Thyroid gland (tissue), 4 donors: ENCODE measurements around the gene IRF2BPL.

Source experiments
- POLR2A ChIP-seq, 2 donors: fragments of 450-650 bp; IDR thresholded peaks; one replicate each; pipeline ENCODE4 v1.6.1; 2017; ENCODE audit warnings: antibody characterized with exemption in 2 of 2, mild to moderate bottlenecking in 2 of 2, moderate library complexity in 1 of 2
- TF ChIP-seq, protein P1 (sequence below), 6 experiments: fragments of 200-600 bp in 3 of 6; fragments of 450-650 bp in 3 of 6; sonication (generic) in 3 of 6; IDR thresholded peaks; one replicate each; pipeline ENCODE4 v1.5.1; 2016 to 2019; ENCODE audit warnings: antibody characterized with exemption in 6 of 6, mild to moderate bottlenecking in 2 of 6, inconsistent platforms in 1 of 6, moderate library complexity in 1 of 6

DNA sequence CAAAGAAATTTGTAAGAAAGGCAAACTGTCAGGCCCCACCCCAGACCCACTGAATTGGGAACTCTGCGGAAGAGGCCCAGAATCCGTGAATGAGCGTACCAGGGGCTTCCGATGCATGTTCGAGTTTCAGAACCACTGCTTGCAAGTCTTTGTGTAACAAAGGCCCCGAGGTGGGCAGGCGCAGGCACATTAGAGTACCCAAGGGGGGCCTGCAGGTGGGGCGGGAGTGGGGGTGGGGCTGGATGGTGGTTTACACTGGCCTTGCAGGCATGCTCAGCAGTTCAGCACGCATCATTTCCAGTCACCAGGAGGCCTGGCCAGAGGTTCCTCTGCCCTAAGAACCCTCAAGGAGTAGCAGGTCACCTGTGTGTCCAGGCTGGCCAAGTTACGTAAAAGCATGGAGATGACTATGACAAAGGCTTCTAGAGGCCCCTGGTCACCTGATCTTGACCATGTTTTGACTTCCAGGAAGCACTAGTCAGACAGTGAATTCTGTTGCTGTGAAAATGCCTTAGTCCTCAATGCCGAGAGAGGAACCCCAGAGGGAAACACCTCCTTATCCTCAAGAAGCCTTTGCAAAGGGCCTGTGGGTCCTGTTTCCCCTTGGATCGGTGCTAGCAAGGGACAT, 33.2 kb upstream of the IRF2BPL start:
- TF ChIP-seq, protein P1, sequence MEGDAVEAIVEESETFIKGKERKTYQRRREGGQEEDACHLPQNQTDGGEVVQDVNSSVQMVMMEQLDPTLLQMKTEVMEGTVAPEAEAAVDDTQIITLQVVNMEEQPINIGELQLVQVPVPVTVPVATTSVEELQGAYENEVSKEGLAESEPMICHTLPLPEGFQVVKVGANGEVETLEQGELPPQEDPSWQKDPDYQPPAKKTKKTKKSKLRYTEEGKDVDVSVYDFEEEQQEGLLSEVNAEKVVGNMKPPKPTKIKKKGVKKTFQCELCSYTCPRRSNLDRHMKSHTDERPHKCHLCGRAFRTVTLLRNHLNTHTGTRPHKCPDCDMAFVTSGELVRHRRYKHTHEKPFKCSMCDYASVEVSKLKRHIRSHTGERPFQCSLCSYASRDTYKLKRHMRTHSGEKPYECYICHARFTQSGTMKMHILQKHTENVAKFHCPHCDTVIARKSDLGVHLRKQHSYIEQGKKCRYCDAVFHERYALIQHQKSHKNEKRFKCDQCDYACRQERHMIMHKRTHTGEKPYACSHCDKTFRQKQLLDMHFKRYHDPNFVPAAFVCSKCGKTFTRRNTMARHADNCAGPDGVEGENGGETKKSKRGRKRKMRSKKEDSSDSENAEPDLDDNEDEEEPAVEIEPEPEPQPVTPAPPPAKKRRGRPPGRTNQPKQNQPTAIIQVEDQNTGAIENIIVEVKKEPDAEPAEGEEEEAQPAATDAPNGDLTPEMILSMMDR (IDR thresholded peaks at IDR 0.05), result no peak
- no peak for TF ChIP-seq POLR2A (IDR thresholded peaks at IDR 0.05)
